Activated T-helper 1 cell treated with anti-CD3 and anti-CD28 coated beads, Interleukin-12 subunit alpha, Interleukin-12 subunit beta, Interleukin-2, Interleukin-4 antibody, amounts not matched to agents 30 ng/mL and 10 ng/mL and 1 ng/mL, durations not matched to agents 14 hours and 24 hours and 36 hours (primary cell): ENCODE data around the gene CHAD. TPM values are rescaled to one million over a fixed set of nuclear protein-coding genes. Genes with fewer than 3 reads are reported as not detected.
"Not testable (repeated sequence)": the region's sequence is repeated elsewhere in the genome, so short reads cannot be mapped to it uniquely, and the experiment has no call there.

Experiments
- DNase-seq: peaks from one replicate; pipeline ENCODE4 v3.0.0; 2021; ENCODE audit warnings: low spot score
- H3K27ac Mint-ChIP-seq: one replicate; pipeline ENCODE4 v1.8.0; 2021; ENCODE audit warnings: mild to moderate bottlenecking, mixed read lengths
- H3K27me3 Mint-ChIP-seq: one replicate; pipeline ENCODE4 v1.8.0; 2022; ENCODE audit warnings: mild to moderate bottlenecking, moderate library complexity, mixed read lengths; ENCODE audit not compliant: insufficient read depth
- H3K36me3 Mint-ChIP-seq: one replicate; pipeline ENCODE4 v1.8.0; 2021; ENCODE audit warnings: low read depth, mixed read lengths
- H3K4me1 Mint-ChIP-seq: one replicate; pipeline ENCODE4 v1.8.0; 2021; ENCODE audit warnings: low read depth, mixed read lengths
- H3K4me3 Mint-ChIP-seq: one replicate; pipeline ENCODE4 v1.8.0; 2021; ENCODE audit warnings: mild to moderate bottlenecking, moderate library complexity, mixed read lengths
- H3K9me3 Mint-ChIP-seq: one replicate; pipeline ENCODE4 v1.8.0; 2021; ENCODE audit warnings: mixed read lengths
- intact Hi-C: fragments of 100-400 bp; cut with micrococcal nuclease; formaldehyde crosslinking; loops from one replicate; pipeline ENCODE4 v1.15.1; 2024
- total RNA-seq: library from RNA; stranded (reverse); gene quantifications from 2 replicates; pipeline ENCODE4 v1.2.3, GENCODE V29; 2022

Gene CHAD
- total RNA-seq, 1 donor from 2014 or later: not detected

- H3K4me3 Mint-ChIP-seq: peak overlapping the region; percentile 87
- no peaks in the 10 kb centered on the region for H3K27me3 Mint-ChIP-seq
- intact Hi-C loops: no loop called here
- no peaks in the 10 kb centered on the region for H3K9me3 Mint-ChIP-seq
- no peak overlapping the region for H3K27ac Mint-ChIP-seq
- DNase-seq: no peak
- H3K4me1 Mint-ChIP-seq: peaks cover 35% of the 10 kb centered on the region
- H3K36me3 Mint-ChIP-seq: peaks cover 2% of the 10 kb centered on the region
Observed at GRCh38 chr17:50424246-50424995, 44.3 kb downstream of the CHAD start.

- Mint-ChIP-seq H3K9me3 (no peaks in the 10 kb centered on the region), H3K36me3 (peaks cover 2% of the 10 kb centered on the region), H3K4me1 (peaks cover 35% of the 10 kb centered on the region), H3K27ac (no peak overlapping the region), H3K4me3 (no peak overlapping the region), H3K27me3 (peaks cover 2% of the 10 kb centered on the region)
- no peak for DNase-seq
- intact Hi-C loops: no loop called here
Observed at GRCh38 chr17:50423553-50424159, 45.0 kb downstream of the CHAD start.

- Mint-ChIP-seq H3K9me3 (no peaks in the 10 kb centered on the region), H3K4me3 (no peak overlapping the region), H3K36me3 (peaks cover 2% of the 10 kb centered on the region), H3K4me1 (peaks cover 32% of the 10 kb centered on the region), H3K27me3 (peaks cover 7% of the 10 kb centered on the region), H3K27ac (no peak overlapping the region)
- no peak for DNase-seq
- intact Hi-C loops: no loop called here
Observed at GRCh38 chr17:50422738-50423137, 45.9 kb downstream of the CHAD start.

GRCh38 chr17:50421308-50422051 lies 47.2 kb downstream of the CHAD start:
- Mint-ChIP-seq H3K4me3 (peak overlapping the region; percentile 77), H3K4me1 (peaks cover 27% of the 10 kb centered on the region)
- intact Hi-C loops: loop anchor here (1.0 kb wide), 1 partner anchor 24 kb away; the partner anchor contains the start of gene LRRC59

GRCh38 chr17:50420419-50421112 lies 48.1 kb downstream of the CHAD start:
- Mint-ChIP-seq H3K4me1 (peaks cover 24% of the 10 kb centered on the region), H3K9me3 (no peaks in the 10 kb centered on the region), H3K27ac (no peak overlapping the region), H3K36me3 (peaks cover 2% of the 10 kb centered on the region), H3K27me3 (peaks cover 14% of the 10 kb centered on the region), H3K4me3 (no peak overlapping the region)
- DNase-seq: no peak
- intact Hi-C loops: loop anchor here (1.0 kb wide), 1 partner anchor 23 kb away; the partner anchor contains the start of gene LRRC59

More at GRCh38 chr17:50421308-50422051, 47.2 kb downstream of the CHAD start:
- Mint-ChIP-seq H3K27me3 (peaks cover 14% of the 10 kb centered on the region), H3K9me3 (no peaks in the 10 kb centered on the region), H3K27ac (peak overlapping the region; percentile 79), H3K36me3 (peaks cover 2% of the 10 kb centered on the region)
- DNase-seq: no peak

- intact Hi-C loops, H3K4me3 Mint-ChIP-seq: not testable (repeated sequence)
Observed at GRCh38 chr17:50419577-50419976, 49.1 kb downstream of the CHAD start.

GRCh38 chr17:50414808-50415207 lies 53.9 kb downstream of the CHAD start:
- no peak for DNase-seq
- Mint-ChIP-seq H3K27ac (no peak overlapping the region), H3K36me3 (no peaks in the 10 kb centered on the region), H3K4me3 (no peak overlapping the region), H3K4me1 (peaks cover 6% of the 10 kb centered on the region), H3K9me3 (no peaks in the 10 kb centered on the region), H3K27me3 (peaks cover 43% of the 10 kb centered on the region)
- intact Hi-C loops: no loop called here

More at GRCh38 chr17:50419577-50419976, 49.1 kb downstream of the CHAD start:
- H3K36me3 Mint-ChIP-seq, H3K9me3 Mint-ChIP-seq, DNase-seq, H3K27ac Mint-ChIP-seq: not testable (repeated sequence)
- Mint-ChIP-seq H3K27me3 (peaks cover 18% of the 10 kb centered on the region), H3K4me1 (peaks cover 16% of the 10 kb centered on the region)

Other genes with a start within 250 kb of the CHAD start
- gene TMEM92, start 194.4 kb downstream of the CHAD start, total RNA-seq: 0.21 and 0.47 TPM in 2 replicates
- gene XYLT2, start 122.8 kb downstream of the CHAD start, total RNA-seq: 63.0 and 63.9 TPM in 2 replicates
- 73.4 and 78.7 TPM in 2 replicates for gene MRPL27, start 95.7 kb downstream of the CHAD start, total RNA-seq
- gene EME1, start 95.7 kb downstream of the CHAD start, total RNA-seq: 27.7 and 32.9 TPM in 2 replicates
- gene LRRC59, start 71.4 kb downstream of the CHAD start, total RNA-seq: 113 and 116 TPM in 2 replicates
- 8.8 and 11.3 TPM in 2 replicates for gene ACSF2, start 42.7 kb downstream of the CHAD start, total RNA-seq
- 53.4 and 54.2 TPM in 2 replicates for gene RSAD1, start 10.0 kb upstream of the CHAD start, total RNA-seq
- gene MYCBPAP, start 39.6 kb upstream of the CHAD start, total RNA-seq: 2.6 and 3.8 TPM in 2 replicates
- not detected in 2 replicates for gene EPN3, start 63.9 kb upstream of the CHAD start, total RNA-seq
- 20.5 and 22.5 TPM in 2 replicates for gene SPATA20, start 78.3 kb upstream of the CHAD start, total RNA-seq
- gene CACNA1G, start 91.8 kb upstream of the CHAD start, total RNA-seq: 0.05 and 0.07 TPM in 2 replicates
- gene ABCC3, start 166.0 kb upstream of the CHAD start, total RNA-seq: not detected in 2 replicates
- gene ANKRD40, start 239.0 kb upstream of the CHAD start, total RNA-seq: 47.0 and 50.3 TPM in 2 replicates